MG63 (cell line): ENCODE measurements around the gene FPR2. TPM values are rescaled to one million over a fixed set of nuclear protein-coding genes. Genes with fewer than 3 reads are reported as not detected.
"Not testable (repeated sequence)": the region's sequence is repeated elsewhere in the genome, so short reads cannot be mapped to it uniquely, and the experiment has no call there.

Source experiments
- DNase-seq: peaks from one replicate; pipeline ENCODE4 v3.0.0-alpha.2; 2020
- H3K27me3 ChIP-seq: fragments of 250-450 bp; sonication (Bioruptor Pico); 2 replicates; pipeline ENCODE4 v1.5.1; 2020; ENCODE audit warnings: mild to moderate bottlenecking, moderate library complexity
- H3K36me3 ChIP-seq: fragments of 250-450 bp; sonication (Bioruptor Pico); 2 replicates; pipeline ENCODE4 v1.5.1; 2020; ENCODE audit warnings: mild to moderate bottlenecking, moderate library complexity
- H3K4me3 ChIP-seq: fragments of 250-450 bp; sonication (Bioruptor Pico); 2 replicates; pipeline ENCODE4 v1.5.1; 2020; ENCODE audit warnings: mild to moderate bottlenecking, moderate library complexity
- H3K9me3 ChIP-seq: fragments of 250-450 bp; sonication (Bioruptor Pico); 2 replicates; pipeline ENCODE4 v1.5.1; 2020; ENCODE audit warnings: mild to moderate bottlenecking, moderate library complexity
- total RNA-seq: library from RNA; depleted of rRNA; stranded (reverse); fragments of >200 nt; shearing (Covaris generic); gene quantifications from 2 replicates; pipeline ENCODE4 v1.2.3, GENCODE V29; 2014; ENCODE audit warnings: low replicate concordance

The FPR2 gene
- total RNA-seq, 1 experiment from 2014 or later: not detected

DNA sequence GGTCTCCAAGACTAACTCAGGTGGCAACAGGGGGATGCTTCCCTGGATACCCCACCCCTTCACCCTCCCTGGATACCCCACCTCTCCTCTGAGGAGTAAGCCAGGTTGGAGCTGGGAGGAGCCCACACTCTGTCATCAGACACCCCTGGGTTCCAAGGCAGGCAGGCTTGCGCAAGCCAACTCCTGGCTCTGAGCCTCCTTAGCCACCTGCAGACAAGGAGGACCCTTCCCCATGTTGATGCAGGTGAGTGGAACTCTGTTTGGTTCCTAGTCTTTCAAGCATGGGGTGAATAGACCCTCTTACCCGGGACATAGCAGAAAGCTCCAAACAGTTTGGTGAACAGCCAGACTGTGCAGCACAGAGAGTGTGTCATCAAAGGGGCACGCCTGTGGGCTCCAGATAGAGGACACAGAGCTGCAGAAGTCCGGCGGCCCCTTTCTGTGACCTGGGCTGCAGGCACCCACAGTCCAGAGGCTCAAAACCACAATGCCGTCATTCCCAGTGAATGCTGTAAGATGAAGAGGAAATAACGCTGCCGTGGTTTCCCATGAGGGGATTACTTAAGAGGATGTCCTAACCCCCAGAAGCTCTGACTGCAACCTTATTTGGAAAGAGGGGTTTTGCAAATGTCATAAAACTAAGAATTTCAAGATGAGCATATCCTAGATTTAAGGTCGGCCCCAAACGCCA, 25.1 kb upstream of the FPR2 start:
- H3K27me3 ChIP-seq: peaks cover 14% of the 10 kb centered on the region
- no peaks in the 10 kb centered on the region for H3K36me3 ChIP-seq
- no peak overlapping the region for H3K4me3 ChIP-seq
- DNase-seq: no peak
- no peaks in the 10 kb centered on the region for H3K9me3 ChIP-seq

GRCh38 chr19:51737389-51737788, 23.6 kb upstream of the FPR2 start:
- no peak overlapping the region for H3K4me3 ChIP-seq

GRCh38 chr19:51737924-51738323, 23.1 kb upstream of the FPR2 start:
- Histone ChIP-seq H3K27me3 (peaks cover 14% of the 10 kb centered on the region), H3K4me3 (no peak overlapping the region), H3K9me3 (no peaks in the 10 kb centered on the region), H3K36me3 (no peaks in the 10 kb centered on the region)
- DNase-seq: no peak

More at GRCh38 chr19:51737389-51737788, 23.6 kb upstream of the FPR2 start:
- H3K9me3 ChIP-seq: no peaks in the 10 kb centered on the region
- no peaks in the 10 kb centered on the region for H3K36me3 ChIP-seq
- H3K27me3 ChIP-seq: peaks cover 14% of the 10 kb centered on the region
- DNase-seq: no peak

DNA sequence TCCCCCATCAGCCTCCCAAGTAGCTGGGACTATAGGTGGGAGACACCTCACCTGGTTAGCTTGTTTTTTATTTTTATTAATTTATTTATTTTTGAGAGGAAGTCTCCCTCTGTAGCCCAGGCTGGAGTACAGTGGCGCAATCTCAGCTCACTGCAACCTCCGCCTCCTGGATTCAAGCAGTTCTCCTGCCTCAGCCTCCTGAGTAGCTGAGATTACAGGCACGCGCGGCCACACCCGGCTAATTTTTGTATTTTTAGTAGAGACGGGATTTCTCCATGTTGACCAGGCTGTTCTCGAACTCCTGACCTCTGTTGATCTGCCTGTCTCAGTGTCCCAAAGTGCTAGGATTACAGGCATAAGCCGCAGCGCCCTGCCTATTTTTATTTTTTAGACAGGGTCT, 22.5 kb upstream of the FPR2 start:
- not testable (repeated sequence) for H3K4me3 ChIP-seq, DNase-seq, H3K36me3 ChIP-seq, H3K9me3 ChIP-seq
- peaks cover 14% of the 10 kb centered on the region for H3K27me3 ChIP-seq

DNA sequence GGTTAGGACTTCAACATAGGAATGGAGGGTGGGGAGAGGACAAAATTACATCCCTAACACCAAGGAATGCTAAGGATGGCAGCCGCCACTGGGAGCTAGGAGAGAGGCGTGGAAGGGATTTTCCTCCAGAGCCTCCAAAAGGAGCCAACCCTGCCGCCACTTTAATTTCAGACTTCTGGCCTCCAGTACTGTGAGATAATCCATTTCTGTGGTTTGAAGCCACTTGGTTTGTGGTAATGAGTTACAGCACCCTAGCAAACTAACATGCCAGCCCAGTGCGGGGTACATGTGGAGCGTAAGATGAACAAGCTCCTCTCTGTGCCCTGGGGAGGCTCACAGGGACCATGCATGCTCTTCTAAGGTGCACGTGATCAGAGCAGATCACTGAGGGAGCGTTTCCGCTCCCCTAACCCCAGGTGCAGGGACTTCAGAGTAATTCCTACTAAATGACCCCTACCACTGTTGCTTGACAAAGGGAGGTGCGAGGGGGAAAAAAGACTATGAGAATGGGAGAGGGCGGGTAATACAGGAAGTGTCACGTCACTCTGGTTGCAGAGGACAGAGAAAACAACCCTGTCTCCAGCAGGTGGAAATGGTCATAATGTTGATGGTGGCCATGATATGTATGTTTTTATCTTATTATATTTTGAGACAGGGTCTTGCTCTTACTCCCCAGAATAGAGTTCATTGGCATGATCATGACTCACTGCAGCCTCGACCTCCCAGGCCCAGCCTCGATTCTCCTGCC, 21.3 kb upstream of the FPR2 start:
- Histone ChIP-seq H3K27me3 (peaks cover 14% of the 10 kb centered on the region), H3K36me3 (no peaks in the 10 kb centered on the region), H3K9me3 (no peaks in the 10 kb centered on the region), H3K4me3 (no peak overlapping the region)
- no peak for DNase-seq

- no peaks in the 10 kb centered on the region for H3K9me3 ChIP-seq
- DNase-seq: no peak
- no peaks in the 10 kb centered on the region for H3K36me3 ChIP-seq
- H3K4me3 ChIP-seq: no peak overlapping the region
- H3K27me3 ChIP-seq: peaks cover 14% of the 10 kb centered on the region
Observed at GRCh38 chr19:51740356-51740755, 20.6 kb upstream of the FPR2 start.

- DNase-seq: no peak
Observed at GRCh38 chr19:51742789-51743188, 18.2 kb upstream of the FPR2 start.

GRCh38 chr19:51743405-51743804, 17.6 kb upstream of the FPR2 start:
- DNase-seq: no peak
- Histone ChIP-seq H3K27me3 (no peaks in the 10 kb centered on the region), H3K9me3 (no peaks in the 10 kb centered on the region), H3K36me3 (no peaks in the 10 kb centered on the region), H3K4me3 (no peak overlapping the region)

More at GRCh38 chr19:51742789-51743188, 18.2 kb upstream of the FPR2 start:
- no peaks in the 10 kb centered on the region for H3K36me3 ChIP-seq
- no peak overlapping the region for H3K4me3 ChIP-seq
- H3K27me3 ChIP-seq: peaks cover 5% of the 10 kb centered on the region
- no peaks in the 10 kb centered on the region for H3K9me3 ChIP-seq

DNA sequence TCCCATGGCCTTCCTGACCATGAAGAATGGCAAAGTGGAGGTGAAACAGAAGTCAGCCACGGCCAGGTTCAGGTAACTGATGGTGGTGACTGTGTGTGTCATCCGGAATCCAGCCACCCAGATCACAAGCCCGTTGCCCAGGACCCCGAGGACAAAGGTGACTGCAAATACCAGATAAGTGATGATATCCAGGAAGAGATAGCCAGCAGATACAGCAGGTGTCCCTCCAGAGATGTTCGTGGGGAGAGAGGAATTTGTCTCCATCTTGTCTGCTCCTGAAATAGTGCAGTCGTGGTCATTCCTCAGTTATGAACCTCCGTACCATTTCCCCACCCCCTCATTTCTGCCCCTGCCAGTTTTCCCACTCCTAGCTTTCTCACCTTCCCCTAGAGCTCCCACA, 14.2 kb upstream of the FPR2 start:
- Histone ChIP-seq H3K9me3 (no peaks in the 10 kb centered on the region), H3K36me3 (no peaks in the 10 kb centered on the region), H3K4me3 (no peak overlapping the region), H3K27me3 (no peaks in the 10 kb centered on the region; the same call in 1 of the 2 replicates)
- no peak for DNase-seq

DNA sequence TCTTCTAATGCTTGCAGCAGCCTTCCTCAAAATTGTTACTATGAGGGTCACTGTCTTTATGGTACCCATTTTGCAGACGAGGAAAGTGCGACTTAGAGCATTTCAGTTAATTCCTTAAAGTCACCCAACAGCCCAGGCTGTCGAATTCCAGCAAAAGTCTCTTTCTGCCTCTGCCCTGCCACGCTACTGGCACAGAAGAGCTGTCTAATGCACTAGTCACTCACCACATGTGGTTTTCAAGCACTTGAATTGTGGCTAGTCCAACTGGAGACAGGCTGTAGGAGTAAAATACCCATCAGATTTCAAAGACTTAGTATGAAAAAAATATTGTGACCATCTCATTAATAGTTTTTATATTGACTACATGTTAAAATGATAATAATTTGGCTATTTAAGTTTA, 11.0 kb upstream of the FPR2 start:
- Histone ChIP-seq H3K36me3 (no peaks in the 10 kb centered on the region), H3K4me3 (no peak overlapping the region), H3K27me3 (no peaks in the 10 kb centered on the region; the same call in 1 of the 2 replicates), H3K9me3 (no peaks in the 10 kb centered on the region)
- DNase-seq: no peak

- Histone ChIP-seq H3K4me3 (no peak overlapping the region), H3K36me3 (no peaks in the 10 kb centered on the region), H3K27me3 (no peaks in the 10 kb centered on the region; the same call in 1 of the 2 replicates), H3K9me3 (no peaks in the 10 kb centered on the region)
- DNase-seq: no peak
Observed at GRCh38 chr19:51750400-51751094, 10.4 kb upstream of the FPR2 start.

- Histone ChIP-seq H3K36me3 (no peaks in the 10 kb centered on the region), H3K4me3 (no peak within 1 kb of the TSS), H3K27me3 (no peaks in the 10 kb centered on the region; the same call in 1 of the 2 replicates), H3K9me3 (no peaks in the 10 kb centered on the region)
- no peak for DNase-seq
Observed at GRCh38 chr19:51751655-51752054, 9.3 kb upstream of the FPR2 start, which contains the start of gene FPR1. TSS of gene FPR1 (minus strand) at chr19:51751878. CDS start at chr19:51746994, 4,884 bp downstream.

- no peaks in the 10 kb centered on the region; the same call in 1 of the 2 replicates for H3K27me3 ChIP-seq
- no peak overlapping the region for H3K4me3 ChIP-seq
- H3K9me3 ChIP-seq: no peaks in the 10 kb centered on the region
- no peaks in the 10 kb centered on the region for H3K36me3 ChIP-seq
- DNase-seq: no peak
Observed at GRCh38 chr19:51754109-51754508, 6.9 kb upstream of the FPR2 start.

DNA sequence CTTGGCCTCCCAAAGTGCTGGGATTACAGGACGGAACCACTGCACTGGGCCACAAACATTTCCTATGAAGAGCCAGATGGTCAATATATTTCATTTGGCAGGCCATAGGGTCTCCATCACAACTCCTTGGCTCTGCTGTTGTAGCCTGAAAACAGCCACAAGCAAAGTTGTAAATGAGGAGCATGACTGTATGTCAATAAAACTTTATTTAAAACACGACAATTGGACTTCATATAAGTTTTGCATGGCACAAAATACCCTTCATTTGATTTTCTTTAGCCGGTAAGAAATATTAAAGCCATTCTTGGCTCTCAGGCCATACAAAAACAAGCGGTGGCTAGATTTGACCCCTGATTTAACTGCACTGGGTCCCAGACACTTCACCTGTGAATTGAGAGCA, 6.2 kb upstream of the FPR2 start:
- no peak for DNase-seq
- Histone ChIP-seq H3K27me3 (no peaks in the 10 kb centered on the region; the same call in 1 of the 2 replicates), H3K36me3 (no peaks in the 10 kb centered on the region)

GRCh38 chr19:51755571-51755970, 5.4 kb upstream of the FPR2 start:
- Histone ChIP-seq H3K4me3 (no peak overlapping the region), H3K9me3 (no peaks in the 10 kb centered on the region), H3K27me3 (no peaks in the 10 kb centered on the region; the same call in 1 of the 2 replicates), H3K36me3 (no peaks in the 10 kb centered on the region)
- no peak for DNase-seq

More for the DNA sequence above, 6.2 kb upstream of the FPR2 start:
- Histone ChIP-seq H3K4me3 (no peak overlapping the region), H3K9me3 (no peaks in the 10 kb centered on the region)

DNA sequence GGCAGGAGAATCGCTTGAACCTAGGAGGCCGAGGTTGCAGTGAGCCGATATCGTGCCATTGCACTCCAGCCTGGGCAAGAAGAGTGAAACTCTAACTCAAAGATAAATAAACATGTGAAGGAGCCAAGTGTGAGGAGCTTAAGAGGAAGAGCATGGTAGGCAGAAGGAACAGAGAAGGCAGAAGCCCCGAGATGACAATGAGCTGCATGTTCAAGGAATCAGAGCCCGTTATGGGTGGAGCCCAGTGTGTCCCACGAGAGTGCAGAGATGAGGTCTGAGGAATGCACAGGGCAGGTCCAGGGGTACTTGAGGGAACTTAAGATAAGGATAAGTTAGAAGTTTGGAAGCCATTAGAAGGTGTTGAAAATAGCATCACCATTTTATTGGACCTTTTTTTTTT, 716 bp downstream of the FPR2 start:
- Histone ChIP-seq H3K36me3 (no peaks in the 10 kb centered on the region), H3K9me3 (no peaks in the 10 kb centered on the region), H3K4me3 (no peak overlapping the region), H3K27me3 (no peaks in the 10 kb centered on the region; the same call in 1 of the 2 replicates)
- no peak for DNase-seq

DNA sequence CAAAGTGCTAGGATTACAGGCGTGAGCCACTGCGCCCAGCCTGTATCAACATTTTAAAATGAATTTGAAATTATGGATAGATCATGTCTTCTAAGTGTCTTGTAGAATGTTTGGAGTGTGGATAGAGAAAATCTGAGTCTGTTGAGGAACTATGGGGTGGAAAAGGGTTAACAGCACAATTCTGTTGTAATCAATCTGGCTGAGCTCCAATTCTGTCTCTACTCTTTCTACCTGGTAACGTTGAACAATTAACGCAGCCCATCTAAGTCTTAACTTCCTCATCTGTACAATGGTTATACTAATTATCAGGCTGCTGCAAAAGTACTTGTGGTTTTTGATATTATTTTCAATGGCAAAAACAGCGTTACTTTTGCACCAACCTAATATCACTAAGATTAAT, 4.1 kb downstream of the FPR2 start:
- no peaks in the 10 kb centered on the region for H3K9me3 ChIP-seq
- no peaks in the 10 kb centered on the region; the same call in 1 of the 2 replicates for H3K27me3 ChIP-seq
- H3K36me3 ChIP-seq: no peaks in the 10 kb centered on the region
- no peak for DNase-seq
- no peak overlapping the region for H3K4me3 ChIP-seq
